IPS-15b (cell line): ENCODE data around the gene UNC5C.

Source experiments
- H3K27me3 ChIP-seq: one replicate; pipeline ENCODE4 v1.6.1; 2013; ENCODE audit warnings: low read length; ENCODE audit not compliant: control insufficient read depth, insufficient read depth
- H3K36me3 ChIP-seq: one replicate; pipeline ENCODE4 v1.6.1; 2013; ENCODE audit warnings: low read length; ENCODE audit not compliant: control insufficient read depth, insufficient read depth
- H3K4me1 ChIP-seq: one replicate; pipeline ENCODE4 v1.6.1; 2013; ENCODE audit warnings: mild to moderate bottlenecking, low read length; ENCODE audit not compliant: control insufficient read depth, insufficient read depth
- H3K4me3 ChIP-seq: one replicate; pipeline ENCODE4 v1.5.1; 2013; ENCODE audit warnings: low read depth, low read length
- H3K9ac ChIP-seq: one replicate; pipeline ENCODE4 v1.6.1; 2013; ENCODE audit warnings: low read depth, mild to moderate bottlenecking, low read length
- H3K9me3 ChIP-seq: one replicate; pipeline ENCODE4 v1.6.1; 2013; ENCODE audit warnings: mild to moderate bottlenecking, low read length; ENCODE audit not compliant: control insufficient read depth, insufficient read depth

UNC5C gene

GRCh38 chr4:95304898-95305297 lies 243.9 kb downstream of the UNC5C start:
- Histone ChIP-seq H3K4me1 (no peaks in the 10 kb centered on the region), H3K4me3 (no peak overlapping the region), H3K27me3 (no peaks in the 10 kb centered on the region), H3K36me3 (no peaks in the 10 kb centered on the region), H3K9ac (no peak overlapping the region), H3K9me3 (no peaks in the 10 kb centered on the region)

DNA sequence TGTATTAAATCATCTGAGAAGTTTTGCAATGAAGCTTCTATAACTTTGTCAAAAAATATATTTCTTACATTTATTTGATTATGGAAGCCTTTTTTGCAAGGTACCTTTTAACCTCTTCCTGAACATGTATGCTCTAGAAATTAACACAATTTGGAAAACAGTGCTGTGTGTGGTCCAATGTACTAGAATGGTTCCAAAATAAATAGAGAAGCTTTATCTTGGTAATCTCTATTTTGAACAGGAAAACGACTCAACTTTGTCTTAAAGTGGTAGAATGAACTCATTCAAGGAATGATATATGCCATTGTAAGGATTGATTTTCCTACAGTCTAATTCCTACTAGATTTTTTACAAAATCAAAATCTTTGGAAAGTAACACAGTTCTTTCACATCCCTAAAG lies 248.5 kb downstream of the UNC5C start:
- H3K9ac ChIP-seq: no peak overlapping the region

DNA sequence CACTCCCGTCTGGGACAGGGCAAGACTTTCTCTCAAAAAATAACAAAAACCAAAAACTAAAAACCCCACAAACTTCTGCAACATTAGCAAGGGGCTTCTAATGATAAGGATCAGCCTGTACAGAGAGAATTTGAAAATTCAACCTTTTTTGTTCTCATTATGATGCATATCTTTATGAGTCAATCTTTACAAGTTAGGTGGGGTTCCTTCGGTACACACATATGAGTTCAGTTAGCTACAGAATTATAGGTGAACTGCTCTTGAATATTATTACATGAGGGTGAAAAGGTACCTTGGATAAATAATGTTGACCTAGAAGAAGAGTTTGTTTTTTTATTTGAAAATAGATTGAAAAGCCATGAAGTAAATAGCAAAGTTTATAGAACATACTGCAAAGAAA lies 252.7 kb downstream of the UNC5C start:
- Histone ChIP-seq H3K36me3 (no peaks in the 10 kb centered on the region), H3K4me3 (no peak overlapping the region), H3K9me3 (no peaks in the 10 kb centered on the region), H3K27me3 (no peaks in the 10 kb centered on the region), H3K4me1 (no peaks in the 10 kb centered on the region), H3K9ac (no peak overlapping the region)

More for the DNA sequence above, 248.5 kb downstream of the UNC5C start:
- no peaks in the 10 kb centered on the region for H3K9me3 ChIP-seq
- no peaks in the 10 kb centered on the region for H3K27me3 ChIP-seq
- H3K4me3 ChIP-seq: no peak overlapping the region
- H3K4me1 ChIP-seq: no peaks in the 10 kb centered on the region
- no peaks in the 10 kb centered on the region for H3K36me3 ChIP-seq

DNA sequence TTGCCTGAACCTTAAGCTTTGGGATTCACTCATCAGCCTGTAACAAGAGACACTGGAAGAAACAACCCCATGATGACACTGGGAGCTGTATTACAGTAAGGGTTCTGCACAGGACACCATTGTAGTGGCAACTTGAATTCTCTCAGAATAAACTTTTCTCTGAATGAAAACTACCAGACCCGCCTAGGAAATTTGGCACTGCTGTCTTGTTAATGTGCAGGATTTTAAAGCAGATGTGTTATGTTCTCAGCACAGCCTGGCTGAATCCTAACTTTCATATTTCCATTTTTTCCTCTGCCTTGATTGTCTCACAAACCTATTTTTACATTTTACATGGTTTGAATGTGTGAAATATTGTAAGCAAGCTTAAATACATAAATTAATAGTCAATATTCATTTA lies 253.6 kb downstream of the UNC5C start:
- Histone ChIP-seq H3K4me1 (no peaks in the 10 kb centered on the region), H3K9ac (no peak overlapping the region), H3K27me3 (no peaks in the 10 kb centered on the region), H3K4me3 (no peak overlapping the region), H3K36me3 (no peaks in the 10 kb centered on the region), H3K9me3 (no peaks in the 10 kb centered on the region)

DNA sequence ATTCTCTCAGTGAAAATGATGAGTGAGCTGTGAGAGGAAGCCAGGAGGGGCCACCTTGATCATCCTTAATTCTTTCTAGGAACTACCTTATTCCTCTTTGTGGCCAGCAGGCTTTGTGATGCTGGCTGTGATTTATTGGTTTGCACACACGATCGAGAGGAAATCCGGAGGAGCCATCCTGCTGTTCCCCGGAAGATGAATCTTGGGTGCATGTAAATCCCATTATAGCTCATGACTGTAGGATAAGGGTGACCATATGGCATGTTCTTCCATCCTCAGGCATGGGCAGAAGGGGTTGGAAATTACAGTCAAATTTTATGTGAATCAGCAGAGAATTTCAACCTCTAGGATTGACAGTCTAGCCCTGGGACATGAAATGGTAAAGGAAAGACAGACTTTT lies 254.5 kb downstream of the UNC5C start:
- H3K9me3 ChIP-seq: no peaks in the 10 kb centered on the region
- H3K4me1 ChIP-seq: no peaks in the 10 kb centered on the region
- no peak overlapping the region for H3K4me3 ChIP-seq
- H3K9ac ChIP-seq: no peak overlapping the region
- H3K27me3 ChIP-seq: no peaks in the 10 kb centered on the region
- no peaks in the 10 kb centered on the region for H3K36me3 ChIP-seq

- no peaks in the 10 kb centered on the region for H3K9me3 ChIP-seq
- H3K4me3 ChIP-seq: no peak overlapping the region
- H3K9ac ChIP-seq: no peak overlapping the region
- no peaks in the 10 kb centered on the region for H3K4me1 ChIP-seq
- H3K36me3 ChIP-seq: no peaks in the 10 kb centered on the region
- no peaks in the 10 kb centered on the region for H3K27me3 ChIP-seq
Measured at GRCh38 chr4:95293014-95293413, 255.8 kb downstream of the UNC5C start.

DNA sequence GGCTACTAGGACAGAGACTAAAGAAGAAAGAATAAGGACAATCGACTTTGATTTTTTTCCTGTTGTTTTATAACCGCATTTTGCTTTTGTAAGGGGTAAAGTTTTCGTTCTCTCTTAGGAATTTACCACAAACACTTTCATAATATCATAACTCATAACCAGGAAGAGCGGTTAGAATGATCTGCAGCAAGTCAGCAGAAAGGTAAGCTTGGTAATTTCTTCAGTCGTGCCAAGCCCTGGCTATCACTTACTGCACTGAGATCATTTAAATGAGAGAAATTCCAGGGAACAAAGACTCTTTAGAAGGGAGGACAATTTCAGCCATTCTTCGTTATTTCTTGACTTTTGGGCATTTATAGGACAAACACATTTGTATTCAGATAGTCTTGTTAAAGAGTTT lies 258.1 kb downstream of the UNC5C start:
- no peak overlapping the region for H3K4me3 ChIP-seq
- H3K27me3 ChIP-seq: no peaks in the 10 kb centered on the region
- no peak overlapping the region for H3K9ac ChIP-seq
- no peaks in the 10 kb centered on the region for H3K9me3 ChIP-seq
- H3K4me1 ChIP-seq: no peaks in the 10 kb centered on the region
- H3K36me3 ChIP-seq: no peaks in the 10 kb centered on the region

DNA sequence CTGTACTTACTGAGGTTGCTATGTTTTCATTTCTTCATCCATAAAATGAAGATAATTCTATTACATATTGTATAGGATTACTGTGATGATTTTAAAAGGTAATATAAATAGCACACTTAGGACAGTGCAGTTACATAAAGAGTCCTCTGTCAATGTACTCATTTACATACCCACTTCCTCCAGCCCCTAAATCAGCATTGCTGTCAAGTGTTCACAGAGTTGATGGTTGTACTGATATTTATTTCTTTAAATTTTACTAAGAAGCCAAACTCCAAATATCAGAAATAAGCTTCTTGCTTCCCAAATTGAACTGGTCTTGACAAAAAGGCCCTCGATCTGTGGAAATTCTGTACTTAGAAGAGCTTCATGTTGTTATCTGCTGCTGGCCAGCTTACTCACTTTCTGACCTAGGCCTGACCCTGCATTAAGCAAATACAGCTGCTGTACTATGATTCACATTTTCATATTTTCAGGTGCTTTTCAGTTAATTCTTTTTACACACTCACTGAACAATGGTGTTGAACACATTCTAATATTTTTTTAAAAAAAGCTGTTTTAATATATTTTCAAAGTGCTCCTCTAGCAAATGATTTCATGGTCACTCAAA lies 259.6 kb downstream of the UNC5C start:
- Histone ChIP-seq H3K36me3 (no peaks in the 10 kb centered on the region), H3K4me1 (no peaks in the 10 kb centered on the region), H3K9me3 (no peaks in the 10 kb centered on the region), H3K27me3 (no peaks in the 10 kb centered on the region), H3K9ac (no peak overlapping the region), H3K4me3 (no peak overlapping the region)

GRCh38 chr4:95288552-95288951 lies 260.2 kb downstream of the UNC5C start:
- H3K27me3 ChIP-seq: no peaks in the 10 kb centered on the region
- no peaks in the 10 kb centered on the region for H3K36me3 ChIP-seq
- H3K4me1 ChIP-seq: no peaks in the 10 kb centered on the region
- H3K9ac ChIP-seq: no peak overlapping the region
- no peaks in the 10 kb centered on the region for H3K9me3 ChIP-seq
- no peak overlapping the region for H3K4me3 ChIP-seq

DNA sequence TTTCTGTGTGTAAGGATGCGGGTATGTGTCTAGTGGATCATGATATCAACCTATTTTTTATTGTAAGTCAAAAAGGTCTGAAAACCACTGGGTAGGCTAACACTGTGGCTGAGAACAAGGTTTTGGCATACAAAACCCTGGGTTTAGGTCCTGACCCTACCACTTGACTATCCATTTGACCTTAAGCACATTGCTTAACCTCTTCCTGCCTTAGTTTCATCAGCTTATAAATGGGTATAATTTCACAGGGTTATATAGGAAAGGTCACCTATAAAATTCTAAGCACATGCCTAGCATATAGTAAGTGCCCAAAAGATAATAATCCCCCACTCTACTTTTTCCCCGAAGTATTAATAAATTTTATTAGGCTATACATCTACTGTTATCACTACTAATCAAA lies 263.0 kb downstream of the UNC5C start:
- Histone ChIP-seq H3K4me3 (no peak overlapping the region), H3K9me3 (no peaks in the 10 kb centered on the region), H3K9ac (no peak overlapping the region), H3K36me3 (no peaks in the 10 kb centered on the region), H3K4me1 (no peaks in the 10 kb centered on the region), H3K27me3 (no peaks in the 10 kb centered on the region)

DNA sequence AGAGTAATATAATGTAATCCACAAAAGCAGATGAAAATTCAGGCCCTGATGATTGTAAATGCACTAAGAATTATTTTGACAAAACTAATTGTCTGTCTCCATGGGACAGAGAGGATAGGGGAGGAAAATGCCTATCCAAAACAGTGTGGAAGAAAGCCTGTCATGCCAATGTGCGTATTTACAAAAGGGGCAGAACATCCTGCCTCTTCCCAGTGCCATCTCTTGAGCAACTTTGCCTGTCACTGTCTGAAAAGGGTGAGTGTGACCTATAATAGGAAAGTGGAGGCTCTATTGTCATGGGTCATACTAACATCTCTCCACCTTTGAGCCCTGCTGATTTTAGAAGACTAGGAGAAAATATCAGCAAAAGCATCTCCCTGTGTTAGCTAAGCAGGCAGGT lies 264.1 kb downstream of the UNC5C start:
- H3K27me3 ChIP-seq: no peaks in the 10 kb centered on the region
- no peaks in the 10 kb centered on the region for H3K4me1 ChIP-seq
- no peak overlapping the region for H3K9ac ChIP-seq
- no peaks in the 10 kb centered on the region for H3K9me3 ChIP-seq
- H3K36me3 ChIP-seq: no peaks in the 10 kb centered on the region
- no peak overlapping the region for H3K4me3 ChIP-seq

DNA sequence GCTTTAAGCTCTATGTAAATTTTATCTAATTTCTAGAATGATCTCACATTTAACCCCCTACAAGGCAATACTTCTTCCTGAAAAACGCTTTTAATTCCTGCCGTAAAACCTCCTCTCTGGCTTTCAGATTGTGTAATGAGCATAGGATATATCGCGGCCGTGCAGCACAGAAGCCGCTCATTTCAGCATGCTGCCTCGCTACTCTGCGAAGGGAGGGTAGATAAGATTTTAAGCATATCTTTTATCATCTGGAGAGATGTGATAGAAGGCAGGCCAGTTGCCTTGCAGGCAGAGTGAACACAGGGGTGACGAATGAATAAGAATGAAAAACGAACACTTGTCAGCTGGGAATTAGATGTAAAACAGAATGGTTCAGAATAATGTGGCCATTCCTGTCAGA lies 265.5 kb downstream of the UNC5C start:
- no peak overlapping the region for H3K9ac ChIP-seq
- no peaks in the 10 kb centered on the region for H3K4me1 ChIP-seq
- no peak overlapping the region for H3K4me3 ChIP-seq
- H3K27me3 ChIP-seq: no peaks in the 10 kb centered on the region
- no peaks in the 10 kb centered on the region for H3K9me3 ChIP-seq
- H3K36me3 ChIP-seq: no peaks in the 10 kb centered on the region
